Measurements from ENCODE around the gene ARRB1. TPM values are rescaled to one million over a fixed set of nuclear protein-coding genes. Genes with fewer than 3 reads are reported as not detected.

ARRB1 gene
- polyA plus RNA-seq, 1 experiment = 36.9 TPM

DNA sequence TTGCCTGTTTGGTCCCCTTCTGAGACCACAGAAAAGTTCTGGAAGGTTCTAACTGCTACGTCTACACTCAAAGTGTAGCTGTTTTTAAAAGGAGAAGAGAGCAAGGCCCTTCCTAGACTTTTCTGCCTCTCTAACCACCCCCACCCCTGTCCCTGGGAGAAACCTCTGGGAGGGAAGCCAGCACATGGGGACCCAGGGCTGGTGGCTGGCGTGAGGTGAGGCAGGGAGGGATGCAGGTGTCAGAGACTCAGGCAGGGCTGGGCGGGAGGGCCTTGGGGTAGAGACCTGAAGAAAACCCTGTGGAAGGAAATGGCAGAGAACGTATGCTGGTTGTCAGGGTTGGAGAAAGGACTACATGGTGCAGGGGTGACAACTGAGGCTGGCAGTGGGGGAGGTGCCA lies 26.7 kb downstream of the ARRB1 start:
- TF ChIP-seq, protein P1, sequence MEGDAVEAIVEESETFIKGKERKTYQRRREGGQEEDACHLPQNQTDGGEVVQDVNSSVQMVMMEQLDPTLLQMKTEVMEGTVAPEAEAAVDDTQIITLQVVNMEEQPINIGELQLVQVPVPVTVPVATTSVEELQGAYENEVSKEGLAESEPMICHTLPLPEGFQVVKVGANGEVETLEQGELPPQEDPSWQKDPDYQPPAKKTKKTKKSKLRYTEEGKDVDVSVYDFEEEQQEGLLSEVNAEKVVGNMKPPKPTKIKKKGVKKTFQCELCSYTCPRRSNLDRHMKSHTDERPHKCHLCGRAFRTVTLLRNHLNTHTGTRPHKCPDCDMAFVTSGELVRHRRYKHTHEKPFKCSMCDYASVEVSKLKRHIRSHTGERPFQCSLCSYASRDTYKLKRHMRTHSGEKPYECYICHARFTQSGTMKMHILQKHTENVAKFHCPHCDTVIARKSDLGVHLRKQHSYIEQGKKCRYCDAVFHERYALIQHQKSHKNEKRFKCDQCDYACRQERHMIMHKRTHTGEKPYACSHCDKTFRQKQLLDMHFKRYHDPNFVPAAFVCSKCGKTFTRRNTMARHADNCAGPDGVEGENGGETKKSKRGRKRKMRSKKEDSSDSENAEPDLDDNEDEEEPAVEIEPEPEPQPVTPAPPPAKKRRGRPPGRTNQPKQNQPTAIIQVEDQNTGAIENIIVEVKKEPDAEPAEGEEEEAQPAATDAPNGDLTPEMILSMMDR (IDR thresholded peaks at IDR 0.05; ENCODE audit: low read depth, low read length) = no peak
- CTCF ChIA-PET = interaction anchor here (1.7 kb wide), 1 partner anchor 44 kb away, joined by 5 read pairs; no protein-coding TSS in a partner anchor
- H3K4me3 ChIP-seq (ENCODE audit: low read depth, low read length) = no peak overlapping the region
- POLR2A ChIA-PET = no interaction called here
- H3K27me3 ChIP-seq (ENCODE audit: control insufficient read depth, insufficient read depth, low read length) = no peaks in the 10 kb centered on the region
- H3K27ac ChIP-seq (ENCODE audit: low read depth, low read length) = no peak overlapping the region
- DNase-seq (ENCODE audit: low read depth, low spot score) = no peak
- no peaks in the 10 kb centered on the region for H3K9me3 ChIP-seq (ENCODE audit: control insufficient read depth, insufficient read depth, low read length)

DNA sequence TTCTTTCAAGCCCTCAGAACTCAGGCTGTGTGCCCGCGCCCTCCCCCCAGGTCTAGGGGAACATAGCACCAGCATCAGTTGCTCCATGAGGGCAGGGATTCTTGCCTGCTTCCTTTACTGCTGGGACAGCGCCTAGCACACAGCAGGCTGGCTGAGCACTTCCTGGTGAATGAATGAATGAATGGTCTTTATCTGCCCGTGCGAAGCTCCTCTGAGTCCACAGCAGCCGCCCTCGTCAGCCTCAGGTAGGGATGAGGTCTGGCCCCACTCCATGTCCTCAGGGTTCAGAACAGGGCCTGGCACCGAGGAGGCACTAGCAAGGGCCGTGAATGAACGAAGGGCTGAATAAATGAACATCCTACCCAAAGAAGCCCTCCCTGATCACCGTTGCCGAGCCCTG lies 27.3 kb downstream of the ARRB1 start:
- CTCF ChIA-PET = interaction anchor here (1.0 to 1.7 kb wide), 3 partner anchors 11 to 61 kb away, joined by 3 to 5 read pairs (median 4); no protein-coding TSS in a partner anchor
- Histone ChIP-seq H3K27me3 (ENCODE audit: control insufficient read depth, insufficient read depth, low read length) (no peaks in the 10 kb centered on the region), H3K9me3 (ENCODE audit: control insufficient read depth, insufficient read depth, low read length) (no peaks in the 10 kb centered on the region), H3K27ac (ENCODE audit: low read depth, low read length) (no peak overlapping the region), H3K4me3 (ENCODE audit: low read depth, low read length) (no peak overlapping the region)
- DNase-seq (ENCODE audit: low read depth, low spot score) = no peak
- POLR2A ChIA-PET = no interaction called here
- TF ChIP-seq, protein P1 (IDR thresholded peaks at IDR 0.05; ENCODE audit: low read depth, low read length) = no peak

DNA sequence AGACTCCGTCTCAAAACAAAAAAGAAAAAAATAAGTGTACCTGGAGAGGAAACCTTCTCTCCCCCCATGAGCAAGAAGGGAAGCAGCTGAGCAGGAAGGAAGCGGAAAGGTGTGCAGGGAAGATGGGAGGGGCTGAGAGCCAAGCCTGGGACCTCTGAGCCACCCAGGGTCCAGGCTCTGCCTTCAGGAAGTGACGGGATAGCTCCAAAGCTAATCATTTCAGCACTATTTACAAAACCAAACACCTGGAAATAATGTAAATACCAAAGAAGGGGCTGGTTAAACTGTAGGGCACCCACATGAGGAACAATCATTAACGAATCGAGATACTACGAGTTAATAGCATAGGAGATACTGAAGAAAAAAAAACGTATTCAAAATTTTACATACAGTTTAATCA lies 27.9 kb downstream of the ARRB1 start:
- ChIA-PET CTCF (interaction anchor here (1.0 to 1.7 kb wide), 3 partner anchors 10 to 61 kb away, joined by 3 to 5 read pairs (median 4); no protein-coding TSS in a partner anchor), POLR2A (no interaction called here)
- Histone ChIP-seq H3K27me3 (ENCODE audit: control insufficient read depth, insufficient read depth, low read length) (no peaks in the 10 kb centered on the region), H3K9me3 (ENCODE audit: control insufficient read depth, insufficient read depth, low read length) (no peaks in the 10 kb centered on the region), H3K27ac (ENCODE audit: low read depth, low read length) (no peak overlapping the region), H3K4me3 (ENCODE audit: low read depth, low read length) (no peak overlapping the region)
- DNase-seq (ENCODE audit: low read depth, low spot score) = no peak
- TF ChIP-seq, protein P1 (IDR thresholded peaks at IDR 0.05; ENCODE audit: low read depth, low read length) = no peak

DNA sequence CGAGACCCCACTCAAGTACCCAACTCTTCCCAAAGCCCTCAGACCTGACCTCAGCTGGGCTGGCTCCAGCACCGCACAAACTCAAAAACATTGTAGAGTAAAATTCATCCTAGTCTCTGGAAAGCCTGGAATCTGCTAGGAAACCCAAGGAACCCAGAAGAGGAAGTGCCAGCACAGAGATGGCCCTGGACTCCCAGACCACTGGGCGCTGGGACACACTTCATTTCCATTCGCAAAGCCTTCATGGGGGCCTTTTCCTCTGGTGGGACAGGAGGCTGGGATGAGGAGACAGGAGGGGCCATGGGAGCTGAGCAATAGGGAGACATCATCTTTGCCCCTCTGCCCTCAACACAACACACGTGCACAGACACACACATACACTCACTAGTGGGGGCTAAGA lies 30.8 kb downstream of the ARRB1 start:
- TF ChIP-seq, protein P1 (IDR thresholded peaks at IDR 0.05; ENCODE audit: low read depth, low read length) = no peak
- Histone ChIP-seq H3K9me3 (ENCODE audit: control insufficient read depth, insufficient read depth, low read length) (no peaks in the 10 kb centered on the region), H3K4me3 (ENCODE audit: low read depth, low read length) (no peak overlapping the region), H3K27me3 (ENCODE audit: control insufficient read depth, insufficient read depth, low read length) (no peaks in the 10 kb centered on the region), H3K27ac (ENCODE audit: low read depth, low read length) (no peak overlapping the region)
- no peak for DNase-seq (ENCODE audit: low read depth, low spot score)
- ChIA-PET POLR2A (no interaction called here), CTCF (interaction anchor here (0.9 kb wide), 1 partner anchor 64 kb away, joined by 3 read pairs; no protein-coding TSS in a partner anchor)

DNA sequence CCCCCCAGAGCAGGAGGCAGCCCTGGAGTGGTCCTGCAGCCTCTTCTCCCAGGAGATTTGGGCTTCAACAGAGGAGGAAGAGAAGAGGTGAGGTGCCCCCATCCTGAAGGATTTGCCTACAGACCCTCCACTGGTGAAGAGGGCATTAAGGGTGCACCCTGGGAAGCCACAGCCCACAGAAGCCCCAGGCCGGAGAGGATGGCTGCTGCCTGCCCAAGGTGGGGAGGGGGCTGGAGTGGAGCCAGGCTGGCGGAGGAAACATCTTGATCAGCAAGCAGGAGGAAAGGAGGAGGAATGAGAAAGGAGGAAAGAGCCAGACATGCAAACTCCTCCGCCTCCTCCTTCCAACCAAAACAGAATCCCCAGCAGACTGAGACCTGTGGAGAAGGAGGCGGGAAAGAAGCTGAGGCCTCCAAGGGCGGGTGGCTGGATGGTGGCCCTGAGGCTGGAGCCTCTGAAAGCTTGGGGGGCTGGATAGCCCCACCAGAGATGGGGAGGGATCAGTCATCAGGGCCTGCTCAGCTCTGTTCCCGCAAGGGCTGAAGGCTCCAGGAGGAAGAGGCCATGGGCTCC lies 31.3 kb downstream of the ARRB1 start:
- ChIA-PET CTCF (interaction anchor here (0.9 kb wide), 1 partner anchor 64 kb away, joined by 3 read pairs; no protein-coding TSS in a partner anchor), POLR2A (no interaction called here)
- no peak for DNase-seq (ENCODE audit: low read depth, low spot score)
- no peaks in the 10 kb centered on the region for H3K9me3 ChIP-seq (ENCODE audit: control insufficient read depth, insufficient read depth, low read length)
- TF ChIP-seq, protein P1 (IDR thresholded peaks at IDR 0.05; ENCODE audit: low read depth, low read length) = no peak
- H3K4me3 ChIP-seq (ENCODE audit: low read depth, low read length) = no peak overlapping the region
- no peaks in the 10 kb centered on the region for H3K27me3 ChIP-seq (ENCODE audit: control insufficient read depth, insufficient read depth, low read length)
- no peak overlapping the region for H3K27ac ChIP-seq (ENCODE audit: low read depth, low read length)

All from AG04450 (cell line).